T-helper 1 cell treated with Interleukin-12 subunit alpha and Interleukin-12 subunit beta and Interleukin-4 antibody, amounts not matched to agents 30 μg/mL and 1 μg/mL, for 36 hours (primary cell): ENCODE results near the gene FAM171A1.
"Not testable (repeated sequence)": the region's sequence is repeated elsewhere in the genome, so short reads cannot be mapped to it uniquely, and the experiment has no call there.

ENCODE experiments used
- H3K27ac Mint-ChIP-seq: one replicate; pipeline ENCODE4 v1.8.0; 2021; ENCODE audit warnings: mild to moderate bottlenecking, mixed read lengths
- H3K27me3 Mint-ChIP-seq: one replicate; pipeline ENCODE4 v1.8.0; 2021; ENCODE audit warnings: low read depth, mixed read lengths
- H3K36me3 Mint-ChIP-seq: one replicate; pipeline ENCODE4 v1.8.0; 2021; ENCODE audit warnings: low read depth, mixed read lengths
- H3K4me1 Mint-ChIP-seq: one replicate; pipeline ENCODE4 v1.8.0; 2021; ENCODE audit warnings: low read depth, mixed read lengths
- H3K4me3 Mint-ChIP-seq: one replicate; pipeline ENCODE4 v1.8.0; 2021; ENCODE audit warnings: mild to moderate bottlenecking, moderate library complexity, mixed read lengths
- H3K9me3 Mint-ChIP-seq: one replicate; pipeline ENCODE4 v1.8.0; 2021; ENCODE audit warnings: mixed read lengths

Gene FAM171A1

GRCh38 chr10:15310776-15311568 is 60.1 kb downstream of the FAM171A1 start:
- peaks cover 12% of the 10 kb centered on the region for H3K27me3 Mint-ChIP-seq
- no peak overlapping the region for H3K27ac Mint-ChIP-seq
- H3K36me3 Mint-ChIP-seq, result no peaks in the 10 kb centered on the region
- H3K9me3 Mint-ChIP-seq, result no peaks in the 10 kb centered on the region
- no peak overlapping the region for H3K4me3 Mint-ChIP-seq
- no peaks in the 10 kb centered on the region for H3K4me1 Mint-ChIP-seq

GRCh38 chr10:15309221-15309620 is 61.9 kb downstream of the FAM171A1 start:
- Mint-ChIP-seq H3K27me3 (peaks cover 17% of the 10 kb centered on the region), H3K4me3 (no peak overlapping the region), H3K36me3 (no peaks in the 10 kb centered on the region), H3K9me3 (no peaks in the 10 kb centered on the region), H3K27ac (no peak overlapping the region), H3K4me1 (no peaks in the 10 kb centered on the region)

DNA sequence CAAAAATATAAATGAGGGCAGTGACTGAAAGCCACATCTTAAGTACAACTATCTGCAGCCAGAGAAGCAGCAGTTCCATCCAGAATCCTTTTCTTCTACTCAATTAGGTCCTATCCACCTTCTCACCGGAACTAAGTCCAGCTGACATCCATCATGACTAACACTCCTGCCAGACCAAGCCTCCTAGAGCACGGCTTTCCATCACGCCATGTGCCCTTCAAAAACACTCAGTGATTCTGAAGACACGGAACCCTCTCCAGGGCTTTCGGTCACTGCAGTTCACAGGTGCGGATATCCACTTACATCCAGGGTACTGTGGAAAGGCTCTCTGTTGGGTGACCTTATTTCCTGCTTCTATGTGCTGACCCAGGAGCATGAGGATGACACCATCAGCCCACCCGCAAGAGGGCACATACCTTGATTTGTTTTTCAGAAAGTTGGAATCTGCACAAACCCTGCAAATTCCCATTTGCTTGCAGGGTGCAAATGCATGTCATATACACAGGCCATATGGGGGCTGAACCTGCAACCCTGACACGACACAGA is 64.3 kb downstream of the FAM171A1 start:
- no peaks in the 10 kb centered on the region for H3K4me1 Mint-ChIP-seq
- peaks cover 15% of the 10 kb centered on the region for H3K27me3 Mint-ChIP-seq
- H3K36me3 Mint-ChIP-seq, result no peaks in the 10 kb centered on the region
- no peaks in the 10 kb centered on the region for H3K9me3 Mint-ChIP-seq
- no peak overlapping the region for H3K27ac Mint-ChIP-seq
- no peak overlapping the region for H3K4me3 Mint-ChIP-seq

DNA sequence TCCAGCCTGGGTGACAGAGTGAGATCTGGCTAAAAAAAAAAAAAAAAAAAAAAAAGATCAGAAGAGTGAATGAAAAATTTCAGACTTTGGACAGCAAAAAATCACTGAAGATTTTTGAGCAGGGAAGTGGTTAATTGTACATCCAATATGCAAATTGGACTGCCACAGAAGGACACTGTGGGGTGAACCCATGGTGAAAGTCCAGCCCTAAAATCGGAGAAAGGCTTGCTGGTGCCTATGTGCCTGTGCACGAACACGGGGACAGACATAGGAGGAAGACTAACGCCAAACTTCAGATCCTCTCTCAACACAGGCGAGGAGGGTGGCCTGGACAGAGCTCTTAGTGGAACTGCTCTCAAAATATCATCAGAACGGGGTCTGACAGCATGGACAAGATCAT is 65.5 kb downstream of the FAM171A1 start:
- Mint-ChIP-seq H3K4me3 (no peak overlapping the region), H3K27me3 (peaks cover 11% of the 10 kb centered on the region), H3K27ac (no peak overlapping the region), H3K9me3 (no peaks in the 10 kb centered on the region), H3K4me1 (no peaks in the 10 kb centered on the region), H3K36me3 (no peaks in the 10 kb centered on the region)

- no peaks in the 10 kb centered on the region for H3K4me1 Mint-ChIP-seq
- peaks cover 7% of the 10 kb centered on the region for H3K27me3 Mint-ChIP-seq
- H3K36me3 Mint-ChIP-seq, result no peaks in the 10 kb centered on the region
- H3K9me3 Mint-ChIP-seq, result no peaks in the 10 kb centered on the region
- no peak overlapping the region for H3K4me3 Mint-ChIP-seq
- H3K27ac Mint-ChIP-seq, result no peak overlapping the region
Observed at GRCh38 chr10:15305161-15305560, 65.9 kb downstream of the FAM171A1 start.

- not testable (repeated sequence) for H3K4me1 Mint-ChIP-seq, H3K27ac Mint-ChIP-seq, H3K27me3 Mint-ChIP-seq, H3K4me3 Mint-ChIP-seq, H3K36me3 Mint-ChIP-seq, H3K9me3 Mint-ChIP-seq
Observed at GRCh38 chr10:15302188-15302956, 68.7 kb downstream of the FAM171A1 start.

- Mint-ChIP-seq H3K4me1 (no peaks in the 10 kb centered on the region), H3K27me3 (peaks cover 12% of the 10 kb centered on the region), H3K36me3 (no peaks in the 10 kb centered on the region), H3K4me3 (no peak overlapping the region), H3K27ac (no peak overlapping the region), H3K9me3 (no peaks in the 10 kb centered on the region)
Observed at GRCh38 chr10:15300697-15301096, 70.4 kb downstream of the FAM171A1 start.

DNA sequence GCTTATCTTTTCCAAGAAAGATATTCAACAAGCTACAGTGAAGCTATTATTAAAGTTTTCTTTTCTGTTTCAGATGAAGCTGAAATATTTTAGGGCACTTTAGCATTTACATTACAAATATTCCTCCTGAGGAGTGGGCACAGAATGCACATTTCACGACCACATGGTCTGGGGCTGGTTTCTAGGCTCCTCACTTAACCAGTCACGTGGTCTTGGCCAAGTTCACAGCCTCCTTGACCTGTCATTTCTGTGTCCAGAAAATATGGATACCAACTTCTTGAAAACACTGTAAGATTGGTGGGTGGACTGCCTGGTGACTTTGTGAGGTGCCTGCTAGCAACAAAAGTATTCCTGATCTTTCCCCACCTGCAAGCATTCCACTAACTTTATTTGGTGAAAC is 70.9 kb downstream of the FAM171A1 start:
- Mint-ChIP-seq H3K9me3 (no peaks in the 10 kb centered on the region), H3K4me3 (no peak overlapping the region), H3K36me3 (no peaks in the 10 kb centered on the region), H3K27me3 (peaks cover 12% of the 10 kb centered on the region), H3K4me1 (no peaks in the 10 kb centered on the region), H3K27ac (no peak overlapping the region)

DNA sequence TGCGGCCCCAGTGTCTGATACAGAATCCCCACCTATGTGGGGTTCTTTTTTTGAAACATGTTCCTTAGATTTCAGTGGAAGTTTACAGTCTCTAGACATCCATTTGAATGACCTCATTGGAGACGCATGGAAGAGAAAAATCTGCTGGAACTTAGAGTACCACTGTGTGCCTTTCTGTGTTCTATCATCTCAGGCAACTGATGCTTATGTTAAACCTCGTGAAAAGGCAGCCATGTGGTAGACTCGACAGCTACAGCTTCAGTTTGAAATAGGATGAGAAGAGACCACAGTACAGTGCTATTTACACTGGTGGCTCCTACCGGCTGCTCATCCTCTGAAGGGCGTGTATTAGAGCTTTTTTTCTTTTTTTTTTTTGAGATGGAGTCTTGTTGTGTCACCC is 74.4 kb downstream of the FAM171A1 start:
- Mint-ChIP-seq H3K9me3 (no peaks in the 10 kb centered on the region), H3K27me3 (peaks cover 12% of the 10 kb centered on the region)

DNA sequence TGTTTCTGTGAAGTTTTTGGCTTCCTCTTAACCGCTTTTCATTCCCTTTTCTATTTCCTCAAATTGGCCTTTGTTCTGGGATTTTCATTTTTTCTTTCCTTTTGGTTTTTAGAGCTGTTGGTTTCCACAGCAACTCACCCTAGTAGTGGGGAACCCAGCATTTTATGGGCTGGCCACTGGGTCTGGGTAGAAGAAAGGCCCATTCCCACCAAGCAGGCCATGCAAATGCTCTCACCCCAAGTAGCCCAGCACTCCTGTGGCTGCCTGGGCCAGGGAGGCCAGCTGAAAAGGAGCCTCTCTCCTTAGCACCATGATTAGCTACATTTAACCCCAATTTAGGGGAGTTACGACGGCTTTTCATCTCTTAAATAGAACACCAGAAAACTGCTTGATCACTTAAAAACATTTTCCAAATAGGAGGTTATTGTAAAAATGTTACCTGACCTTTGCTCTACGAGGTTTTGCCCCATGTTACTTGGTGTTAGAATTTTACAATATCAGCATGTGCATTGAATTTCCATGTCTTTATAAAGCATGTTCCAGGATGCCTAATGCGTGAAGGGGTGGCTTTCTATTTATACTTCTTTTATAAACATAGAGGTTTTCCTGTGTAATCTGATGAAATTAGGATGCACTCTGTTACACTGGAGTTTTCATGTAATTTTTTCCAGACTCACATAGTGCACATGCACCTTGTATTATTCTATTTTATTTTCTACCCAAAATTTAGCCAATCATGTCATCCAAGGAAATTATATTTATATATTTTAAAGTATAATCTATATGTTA is 75.4 kb downstream of the FAM171A1 start:
- H3K36me3 Mint-ChIP-seq, result no peaks in the 10 kb centered on the region
- H3K27ac Mint-ChIP-seq, result no peak overlapping the region
- peaks cover 12% of the 10 kb centered on the region for H3K27me3 Mint-ChIP-seq
- no peak overlapping the region for H3K4me3 Mint-ChIP-seq
- no peaks in the 10 kb centered on the region for H3K4me1 Mint-ChIP-seq
- H3K9me3 Mint-ChIP-seq, result no peaks in the 10 kb centered on the region

More for the DNA sequence above, 74.4 kb downstream of the FAM171A1 start:
- no peak overlapping the region for H3K4me3 Mint-ChIP-seq
- no peak overlapping the region for H3K27ac Mint-ChIP-seq
- H3K4me1 Mint-ChIP-seq, result no peaks in the 10 kb centered on the region
- no peaks in the 10 kb centered on the region for H3K36me3 Mint-ChIP-seq

- Mint-ChIP-seq H3K27me3 (peaks cover 12% of the 10 kb centered on the region), H3K4me3 (no peak overlapping the region), H3K4me1 (no peaks in the 10 kb centered on the region), H3K9me3 (no peaks in the 10 kb centered on the region), H3K27ac (no peak overlapping the region), H3K36me3 (no peaks in the 10 kb centered on the region)
Observed at GRCh38 chr10:15293862-15294842, 76.9 kb downstream of the FAM171A1 start.

- no peak overlapping the region for H3K4me3 Mint-ChIP-seq
- H3K9me3 Mint-ChIP-seq, result no peaks in the 10 kb centered on the region
- H3K27ac Mint-ChIP-seq, result no peak overlapping the region
- no peaks in the 10 kb centered on the region for H3K36me3 Mint-ChIP-seq
- H3K4me1 Mint-ChIP-seq, result no peaks in the 10 kb centered on the region
- H3K27me3 Mint-ChIP-seq, result peaks cover 7% of the 10 kb centered on the region
Observed at GRCh38 chr10:15290671-15291070, 80.4 kb downstream of the FAM171A1 start.

DNA sequence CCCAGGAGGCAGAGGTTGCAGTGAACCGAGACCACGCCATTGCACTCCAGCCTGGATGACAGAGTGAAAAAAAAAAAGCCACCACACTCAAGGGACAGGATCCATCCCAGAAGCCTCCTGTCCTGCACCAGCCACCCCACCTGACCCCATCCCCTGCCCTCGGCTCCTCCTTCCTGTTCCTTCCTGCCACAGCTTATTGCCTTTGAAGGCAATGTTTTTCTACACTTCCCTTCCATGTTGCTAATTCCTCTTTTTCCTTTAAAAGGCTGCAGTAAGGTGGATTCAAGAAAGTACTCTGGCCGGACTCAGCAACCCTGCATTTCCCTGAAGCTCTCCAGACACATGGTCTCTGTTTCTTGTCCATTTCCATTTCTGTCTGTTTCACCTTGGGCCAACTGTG is 80.9 kb downstream of the FAM171A1 start:
- H3K27ac Mint-ChIP-seq, result no peak overlapping the region
- no peak overlapping the region for H3K4me3 Mint-ChIP-seq
- no peaks in the 10 kb centered on the region for H3K36me3 Mint-ChIP-seq
- H3K9me3 Mint-ChIP-seq, result no peaks in the 10 kb centered on the region
- H3K4me1 Mint-ChIP-seq, result no peaks in the 10 kb centered on the region
- peaks cover 7% of the 10 kb centered on the region for H3K27me3 Mint-ChIP-seq
